GM19452 (cell line): Measurements from ENCODE around the gene IL12RB2.

Experiments
- ATAC-seq: cut with Tn5 transposase; IDR thresholded peaks from one replicate; pipeline ENCODE4 v1.9.1; 2021; ENCODE audit not compliant: unreplicated experiment

IL12RB2 gene

GRCh38 chr1:67307251-67308060 lies at the start of gene IL12RB2:
Gene IL12RB2, plus strand, starts transcription at chr1:67307873. Its CDS starts 12,496 bp downstream, at chr1:67320369.
- peak; percentile 71 for ATAC-seq

- no peak for ATAC-seq
Observed at GRCh38 chr1:67261680-67262079, 46.0 kb upstream of the IL12RB2 start.

- no peak for ATAC-seq
Observed at GRCh38 chr1:67262735-67263134, 44.9 kb upstream of the IL12RB2 start.

GRCh38 chr1:67264152-67264551 lies 43.5 kb upstream of the IL12RB2 start:
- ATAC-seq: no peak

GRCh38 chr1:67264899-67265298 lies 42.8 kb upstream of the IL12RB2 start:
- no peak for ATAC-seq

GRCh38 chr1:67269061-67269460 lies 38.6 kb upstream of the IL12RB2 start:
- no peak for ATAC-seq

GRCh38 chr1:67270541-67270940 lies 37.1 kb upstream of the IL12RB2 start:
- ATAC-seq: no peak

- no peak for ATAC-seq
Observed at GRCh38 chr1:67273591-67273990, 34.1 kb upstream of the IL12RB2 start.

GRCh38 chr1:67274623-67275325 lies 32.9 kb upstream of the IL12RB2 start:
- ATAC-seq: peak; percentile 85

- no peak for ATAC-seq
Observed at GRCh38 chr1:67280696-67281095, 27.0 kb upstream of the IL12RB2 start.

GRCh38 chr1:67281244-67281643 lies 26.4 kb upstream of the IL12RB2 start:
- no peak for ATAC-seq

GRCh38 chr1:67285780-67286488 lies 21.7 kb upstream of the IL12RB2 start:
- ATAC-seq: peak; percentile 94

GRCh38 chr1:67290236-67290635 lies 17.4 kb upstream of the IL12RB2 start:
- ATAC-seq: no peak

- no peak for ATAC-seq
Observed at GRCh38 chr1:67294836-67295617, 12.6 kb upstream of the IL12RB2 start.

GRCh38 chr1:67298762-67299161 lies 8.9 kb upstream of the IL12RB2 start:
- ATAC-seq: no peak

- ATAC-seq: no peak
Observed at GRCh38 chr1:67299296-67299695, 8.4 kb upstream of the IL12RB2 start.

- no peak for ATAC-seq
Observed at GRCh38 chr1:67300561-67300960, 7.1 kb upstream of the IL12RB2 start.

GRCh38 chr1:67304023-67304422 lies 3.6 kb upstream of the IL12RB2 start:
- ATAC-seq: no peak

- no peak for ATAC-seq
Observed at GRCh38 chr1:67306547-67306946, 1.1 kb upstream of the IL12RB2 start.

GRCh38 chr1:67308136-67308535 lies 463 bp downstream of the IL12RB2 start:
- ATAC-seq: peak; percentile 15

- ATAC-seq: no peak
Observed at GRCh38 chr1:67312615-67313014, 4.9 kb downstream of the IL12RB2 start.
